NCI-H1694 (cell line): ENCODE data around the gene NUP98.

Experiments
- DNase-seq: peaks from one replicate; lab custom pipeline; 2025; lab: John Stamatoyannopoulos, UW

Gene NUP98

DNA sequence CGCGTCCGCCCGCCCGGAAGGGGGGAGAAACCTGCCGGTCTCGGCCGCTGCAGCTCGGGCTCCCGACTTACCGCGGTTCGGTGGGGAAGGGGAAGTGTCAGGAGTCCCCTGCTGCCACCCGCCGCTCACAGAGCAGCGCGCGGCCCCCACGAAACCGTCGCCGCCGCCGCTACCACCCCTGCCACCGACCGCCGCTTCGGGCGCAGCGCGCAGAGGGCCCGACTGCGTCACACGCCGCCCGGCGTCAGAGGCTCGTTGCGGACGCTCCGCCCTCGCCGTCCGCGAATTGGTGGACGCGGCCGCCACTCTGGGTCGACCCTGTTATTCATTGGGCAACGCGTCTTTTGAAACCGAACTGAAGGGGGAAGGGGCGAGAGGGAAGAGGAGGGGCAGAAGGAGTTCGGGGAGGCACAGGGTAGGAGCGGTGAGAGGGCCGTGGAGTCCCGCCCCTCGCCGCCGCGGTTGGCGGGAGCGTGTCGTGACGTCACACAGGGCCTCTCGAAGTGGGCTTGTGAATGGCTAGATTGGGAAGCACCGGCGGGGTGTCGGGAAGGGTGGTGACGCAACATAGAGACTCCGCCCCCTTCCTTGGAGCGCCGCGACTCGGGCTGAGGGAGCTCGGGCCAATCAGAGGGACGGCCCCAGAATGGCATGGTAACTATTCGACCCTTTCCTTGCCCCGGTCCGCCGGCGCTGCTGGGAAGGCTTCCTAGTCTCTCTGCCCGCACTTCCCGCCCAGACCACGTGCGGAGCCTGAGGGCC, at the start of gene NUP98:
TSS of gene NUP98 (minus strand) at position 226 of the 762 bp plus-strand sequence. CDS start 15,437 bp downstream, outside the sequence.
- peak; percentile 95 for DNase-seq

DNA sequence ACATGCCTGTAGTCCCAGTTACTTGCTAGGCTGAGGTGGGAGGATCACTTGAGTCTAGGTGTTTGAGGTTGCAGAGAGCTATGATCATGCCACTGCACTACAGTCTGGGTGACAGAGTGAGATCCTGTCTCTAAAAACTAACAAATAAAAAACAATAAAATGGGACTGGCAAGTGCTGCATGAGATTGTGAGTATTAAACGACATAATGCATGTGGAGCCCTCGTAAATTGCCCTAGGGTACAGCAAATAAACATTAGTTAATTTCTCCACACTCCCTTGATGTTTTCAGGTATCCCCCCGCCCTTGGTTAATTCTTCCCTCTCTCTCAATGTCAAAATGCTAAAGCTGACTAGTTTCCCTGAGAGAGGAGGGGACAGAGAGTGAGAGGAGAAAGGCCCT, 48.3 kb upstream of the NUP98 start:
- DNase-seq = no peak

DNA sequence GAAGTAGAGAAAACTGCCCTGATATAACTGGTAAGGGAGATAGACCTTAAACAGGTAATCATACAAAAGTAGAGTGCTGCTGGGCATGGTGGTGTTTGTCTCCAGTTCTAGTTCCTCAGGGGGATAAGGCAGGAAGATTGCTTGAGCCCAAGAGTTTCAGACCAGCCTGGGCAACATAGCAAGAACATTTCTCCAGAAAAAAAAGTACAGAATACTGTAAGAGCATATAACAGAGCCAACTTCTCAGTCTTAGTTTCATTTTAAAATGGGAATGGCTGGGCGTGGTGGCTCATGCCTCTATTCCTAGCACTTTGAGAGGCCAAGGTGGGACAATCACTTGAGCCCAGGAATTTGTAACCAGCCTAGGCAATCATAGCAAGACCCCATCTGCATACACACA, 47.9 kb upstream of the NUP98 start:
- no peak for DNase-seq

DNA sequence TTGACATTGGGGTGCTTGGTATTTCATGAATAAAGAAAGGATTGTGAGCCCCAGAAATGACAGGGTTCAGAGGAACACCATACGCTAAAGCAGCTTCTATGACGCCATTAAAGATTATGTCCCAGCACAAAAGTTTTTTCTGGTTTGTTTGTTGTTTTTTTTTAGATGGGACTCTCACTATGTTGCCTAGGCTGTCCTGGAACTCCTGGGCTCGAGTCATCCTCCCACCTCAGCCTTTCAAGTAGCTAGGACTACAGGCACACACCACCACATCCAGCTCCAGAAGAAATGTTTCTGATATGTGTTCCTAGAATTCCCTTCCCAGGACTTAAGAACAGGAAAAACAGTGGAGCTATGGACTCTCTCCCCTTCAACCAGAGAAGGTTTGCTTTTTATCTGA, 46.0 kb upstream of the NUP98 start:
- DNase-seq = no peak

DNA sequence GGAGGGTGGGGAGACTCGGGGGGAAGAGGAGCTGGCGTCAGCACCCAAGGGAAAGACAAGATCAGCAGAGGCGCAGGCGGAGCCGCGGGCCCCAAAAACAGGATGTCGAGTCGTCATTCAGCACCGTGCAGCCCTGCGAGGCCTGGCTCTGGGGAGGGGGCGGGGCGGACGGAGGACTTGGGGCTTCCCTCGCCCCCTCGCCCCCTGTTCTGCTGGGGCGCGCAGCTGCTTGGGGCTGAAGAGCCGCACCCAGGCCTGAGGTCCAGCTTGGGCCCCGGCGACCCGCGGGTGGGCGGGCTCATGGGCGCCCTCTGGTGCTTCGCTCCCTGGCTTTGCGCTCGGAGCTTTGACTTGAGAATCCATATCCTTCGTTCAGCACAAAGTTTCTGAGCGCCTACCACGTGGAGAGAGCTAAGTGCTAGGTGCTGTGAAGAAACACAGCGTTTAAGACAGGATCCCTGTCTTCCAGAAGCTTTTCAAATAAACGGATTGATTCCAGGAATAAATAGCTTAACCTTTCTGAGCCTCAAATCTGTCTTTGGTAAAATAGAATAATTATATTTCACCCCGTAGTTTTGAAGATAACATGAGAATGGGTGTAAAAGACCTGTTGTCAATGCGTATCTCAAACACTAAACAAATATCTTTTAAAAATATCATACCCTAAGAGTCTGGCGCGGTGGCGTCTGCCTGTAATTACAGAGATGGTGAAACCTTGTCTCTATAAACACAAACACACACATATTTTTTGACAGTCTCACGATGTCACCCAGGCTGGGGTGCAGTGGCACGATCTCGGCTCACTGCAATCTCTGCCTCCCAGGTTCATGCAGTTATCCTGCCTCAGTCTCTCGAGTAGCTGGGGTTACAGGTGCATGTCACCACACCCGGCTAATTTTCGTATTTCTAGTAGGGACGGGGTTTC, 44.3 kb upstream of the NUP98 start:
- DNase-seq = peak; percentile 42

DNA sequence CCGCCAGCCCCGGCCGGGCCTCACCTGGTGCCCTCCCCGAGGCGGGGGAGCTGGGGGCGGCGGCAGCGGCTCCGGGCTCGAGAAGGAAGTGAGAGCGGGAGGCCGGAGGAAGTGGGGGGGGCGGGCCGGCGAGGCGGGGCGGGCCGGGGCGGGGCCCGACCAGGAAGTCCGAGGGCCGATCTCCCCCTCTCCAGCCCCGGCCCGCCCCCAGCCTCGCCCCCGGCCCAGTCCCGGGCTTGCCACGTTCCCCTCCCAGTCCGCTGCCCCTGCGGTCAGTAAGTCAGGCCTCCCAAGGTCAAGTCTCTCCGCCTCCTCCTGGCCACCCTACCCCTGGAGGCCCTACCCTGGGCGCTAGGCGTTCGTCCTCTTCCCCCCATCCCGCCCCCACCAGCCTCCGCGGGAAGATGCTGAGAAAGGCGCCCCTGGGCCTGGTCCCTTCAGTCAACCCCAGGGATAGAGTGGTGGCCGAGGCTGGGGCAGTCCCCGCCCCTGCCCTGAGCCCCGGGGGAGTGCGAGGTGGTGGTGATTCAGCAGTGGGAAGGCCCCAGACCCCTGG, 43.6 kb upstream of the NUP98 start, which contains the start of gene RHOG:
TSS of gene RHOG (minus strand) at position 90 of the 556 bp plus-strand sequence. CDS start 12,821 bp downstream, outside the sequence.
- no peak for DNase-seq

DNA sequence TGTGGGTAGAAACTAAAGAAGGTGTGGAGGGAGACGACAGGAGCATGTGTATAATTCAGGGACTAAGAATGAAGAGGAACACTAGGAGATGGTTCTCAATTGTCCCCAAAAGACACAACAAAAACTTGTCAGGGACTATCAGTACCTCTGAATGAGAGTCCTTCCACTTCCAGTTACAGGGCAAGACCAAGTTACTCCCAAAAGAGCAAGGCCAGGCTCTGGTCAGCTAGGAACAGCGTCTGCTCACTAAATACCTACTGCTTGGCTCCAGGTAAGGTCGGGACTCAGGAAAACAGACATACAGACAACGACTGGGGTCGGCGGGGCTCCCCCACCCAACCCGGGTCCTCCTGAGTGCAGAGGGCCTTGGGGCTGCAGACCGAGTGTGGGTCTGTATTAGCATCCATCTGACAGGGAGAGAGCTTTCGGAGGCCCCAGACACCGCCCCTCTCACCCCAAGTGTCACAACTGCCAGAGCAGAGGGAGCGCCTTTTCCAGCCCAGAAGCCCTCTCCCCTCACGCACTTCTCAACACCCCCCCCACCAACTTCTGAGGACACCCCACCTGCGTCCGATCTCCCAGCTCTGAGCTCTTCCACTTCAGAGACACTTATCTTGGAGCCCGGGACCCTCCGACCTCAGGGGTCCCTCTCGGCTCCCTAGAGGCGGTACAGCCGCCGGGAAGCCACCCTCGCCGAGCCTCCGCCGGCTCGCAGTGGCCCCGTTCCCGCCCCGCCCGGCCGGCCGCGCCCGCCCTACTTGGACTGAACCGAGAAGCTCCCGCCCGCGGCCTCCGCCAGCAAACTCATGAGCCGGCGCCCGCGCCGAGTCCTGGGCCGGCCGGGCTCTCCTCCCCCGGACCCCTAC, 42.9 kb upstream of the NUP98 start:
- DNase-seq = no peak

DNA sequence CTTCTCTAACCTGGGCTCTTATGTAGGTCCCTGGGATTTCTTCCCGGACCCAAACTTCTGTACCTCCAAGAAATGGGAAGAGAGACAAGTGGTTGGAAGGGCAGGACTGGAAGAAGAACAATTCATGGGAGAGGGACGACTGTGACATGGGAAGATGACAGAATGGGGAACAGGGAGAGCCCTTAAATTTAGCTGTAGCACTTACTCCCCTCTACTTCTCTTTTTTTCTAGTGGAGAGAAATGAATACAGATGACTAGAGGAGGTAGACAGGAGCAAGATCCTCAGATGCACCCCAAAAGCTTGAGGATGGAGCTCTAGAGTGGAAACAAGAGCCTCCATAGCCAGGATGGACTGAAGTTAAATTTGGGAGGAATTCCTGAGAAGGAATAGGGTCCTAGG, 41.1 kb upstream of the NUP98 start:
- no peak for DNase-seq

DNA sequence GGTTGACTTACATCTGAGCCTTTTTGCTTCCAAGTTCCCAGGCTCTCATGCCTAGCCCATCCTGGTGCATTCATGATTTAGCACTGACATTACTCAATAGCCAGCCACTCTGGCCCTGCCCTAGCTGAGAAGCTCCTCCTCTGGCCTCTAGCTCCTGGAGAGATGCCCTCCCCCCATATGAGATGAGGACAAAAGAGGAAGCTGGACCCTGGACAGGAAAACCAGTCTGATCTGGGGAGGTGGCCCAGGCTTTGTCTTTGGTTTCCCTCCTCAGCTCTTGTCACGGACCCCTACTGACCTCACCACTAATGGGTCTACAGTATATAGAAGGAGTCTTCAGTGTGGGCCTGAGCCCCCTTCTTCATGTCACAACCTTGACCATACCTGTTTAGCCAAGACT, 40.4 kb upstream of the NUP98 start:
- DNase-seq = no peak

DNA sequence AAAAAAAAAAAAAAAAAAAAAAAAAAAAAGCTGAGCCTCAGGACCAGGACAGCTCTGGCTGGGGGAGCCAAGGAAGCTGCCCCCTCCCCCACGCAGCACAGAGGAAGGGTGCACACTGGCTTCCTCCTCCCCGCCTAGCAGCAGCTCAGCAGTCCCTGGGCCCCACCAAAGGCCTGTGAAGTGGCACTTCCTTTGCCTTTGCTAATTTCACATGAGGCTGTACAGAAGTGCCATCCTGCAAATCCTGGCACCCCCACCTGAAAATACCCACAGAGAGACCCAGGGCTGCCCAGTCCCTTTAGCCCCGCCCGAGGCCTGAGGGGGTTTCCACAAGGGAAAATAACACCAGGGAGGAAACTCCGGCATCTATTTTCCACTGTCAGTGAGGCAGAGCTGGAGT, 39.5 kb upstream of the NUP98 start:
- DNase-seq = no peak

DNA sequence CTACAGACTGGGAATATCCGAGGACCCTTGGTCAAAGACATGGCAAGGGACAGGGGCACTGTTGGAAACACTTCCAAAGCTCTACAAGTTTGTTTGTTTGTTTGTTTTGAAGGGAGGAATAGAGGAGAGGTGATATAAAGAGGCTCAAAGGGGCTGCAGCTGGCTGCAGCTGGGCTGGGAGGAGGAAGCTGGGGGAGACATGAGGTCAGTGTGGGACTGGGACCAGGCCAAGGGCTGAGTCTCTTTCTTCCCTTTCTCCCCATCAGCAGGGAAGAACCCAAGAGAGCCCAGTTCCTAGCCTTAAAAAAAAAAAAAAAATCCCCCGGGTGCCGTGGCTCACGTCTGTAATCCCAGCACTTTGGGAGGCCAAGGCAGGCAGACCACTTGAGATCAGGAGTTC, 38.4 kb upstream of the NUP98 start:
- DNase-seq = no peak

DNA sequence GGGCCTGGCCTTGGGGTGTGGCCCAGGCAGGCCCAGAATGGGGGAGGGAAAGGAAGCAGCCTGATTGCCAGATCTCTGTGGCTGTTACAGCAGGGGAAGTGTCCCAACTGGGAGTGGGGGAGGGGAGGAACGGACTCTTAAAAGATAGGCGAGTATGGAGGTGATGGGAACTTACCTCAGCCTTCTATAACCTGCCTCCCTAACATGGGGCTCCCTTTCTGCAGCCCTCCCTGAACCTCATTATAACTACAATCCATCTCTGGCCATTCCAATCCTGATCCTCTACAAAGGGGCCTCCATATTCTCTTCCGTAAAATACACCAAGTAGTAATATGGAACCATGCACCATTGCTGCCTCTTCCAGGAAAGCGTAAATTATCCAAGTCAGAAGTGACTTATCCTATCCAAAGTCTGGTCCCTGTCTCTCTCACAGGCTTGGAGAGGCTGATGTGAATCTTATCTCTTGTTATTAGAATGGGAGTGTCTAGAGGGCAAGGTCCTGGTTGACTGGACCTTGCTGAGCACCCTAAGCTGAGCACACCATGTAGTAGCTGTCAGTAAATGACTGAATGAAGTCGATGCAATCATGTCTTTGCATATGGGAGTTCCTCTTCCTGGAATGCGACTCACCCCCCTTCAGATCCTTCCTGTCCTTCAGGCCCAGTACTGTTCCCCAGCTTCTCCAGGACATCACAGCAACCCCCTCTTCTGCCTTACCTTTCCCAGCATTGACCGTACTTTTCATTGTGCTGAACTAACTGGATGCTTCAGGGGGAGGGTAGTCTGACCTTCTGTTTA, 37.5 kb upstream of the NUP98 start:
- DNase-seq = no peak

DNA sequence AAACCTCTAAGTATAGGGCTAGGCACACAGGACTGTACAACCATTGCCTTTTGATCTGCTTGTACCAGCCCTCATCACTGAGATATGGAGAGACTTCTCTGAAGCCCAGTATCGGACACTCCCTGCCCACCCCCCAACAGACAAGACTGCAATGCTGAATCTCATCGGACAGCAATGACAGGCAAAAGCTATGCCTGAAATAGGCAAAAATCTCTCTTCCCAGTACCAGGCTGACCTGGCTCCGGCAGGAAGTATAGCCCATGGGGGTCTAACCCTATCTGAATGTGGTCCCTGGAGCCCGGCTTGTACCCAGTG, 37.0 kb upstream of the NUP98 start:
- no peak for DNase-seq

DNA sequence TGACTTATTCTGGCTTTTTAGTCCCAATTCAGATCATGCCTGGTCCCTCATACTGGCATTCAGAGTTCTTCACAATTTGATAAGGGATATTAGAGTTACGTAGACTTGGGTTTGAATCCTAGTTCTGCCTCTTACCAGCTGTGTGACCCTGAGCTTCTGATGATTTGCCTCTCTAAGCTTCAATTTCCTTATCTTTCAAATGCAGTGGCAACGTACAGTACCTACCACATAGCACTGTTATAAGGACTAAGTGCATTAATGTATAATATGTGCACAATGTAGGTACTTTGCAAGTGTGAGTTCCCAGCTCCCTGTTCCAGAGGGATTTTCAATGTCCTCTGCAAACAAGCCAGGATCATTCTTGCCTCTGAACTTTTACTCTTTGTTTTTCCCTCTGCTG, 36.1 kb upstream of the NUP98 start:
- no peak for DNase-seq

DNA sequence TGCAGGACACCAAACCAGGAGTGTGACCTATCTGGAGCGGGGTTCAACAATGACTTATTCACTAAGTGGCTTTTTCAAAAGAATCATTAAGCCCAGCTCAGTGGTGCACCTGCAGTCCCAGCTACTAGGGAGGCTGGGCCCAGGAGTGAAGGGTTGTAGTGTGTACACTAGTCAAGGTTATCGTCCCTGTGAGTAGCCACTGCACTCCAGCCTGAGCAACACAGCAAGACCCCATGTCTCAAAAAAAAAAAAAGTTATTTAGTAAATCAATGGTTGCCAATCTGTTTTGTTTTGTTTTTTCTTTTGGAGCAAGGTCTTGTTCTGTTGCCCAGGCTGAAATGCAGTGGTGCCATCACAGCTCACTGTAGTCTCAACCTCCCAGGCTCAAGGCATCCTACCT, 35.5 kb upstream of the NUP98 start:
- no peak for DNase-seq

DNA sequence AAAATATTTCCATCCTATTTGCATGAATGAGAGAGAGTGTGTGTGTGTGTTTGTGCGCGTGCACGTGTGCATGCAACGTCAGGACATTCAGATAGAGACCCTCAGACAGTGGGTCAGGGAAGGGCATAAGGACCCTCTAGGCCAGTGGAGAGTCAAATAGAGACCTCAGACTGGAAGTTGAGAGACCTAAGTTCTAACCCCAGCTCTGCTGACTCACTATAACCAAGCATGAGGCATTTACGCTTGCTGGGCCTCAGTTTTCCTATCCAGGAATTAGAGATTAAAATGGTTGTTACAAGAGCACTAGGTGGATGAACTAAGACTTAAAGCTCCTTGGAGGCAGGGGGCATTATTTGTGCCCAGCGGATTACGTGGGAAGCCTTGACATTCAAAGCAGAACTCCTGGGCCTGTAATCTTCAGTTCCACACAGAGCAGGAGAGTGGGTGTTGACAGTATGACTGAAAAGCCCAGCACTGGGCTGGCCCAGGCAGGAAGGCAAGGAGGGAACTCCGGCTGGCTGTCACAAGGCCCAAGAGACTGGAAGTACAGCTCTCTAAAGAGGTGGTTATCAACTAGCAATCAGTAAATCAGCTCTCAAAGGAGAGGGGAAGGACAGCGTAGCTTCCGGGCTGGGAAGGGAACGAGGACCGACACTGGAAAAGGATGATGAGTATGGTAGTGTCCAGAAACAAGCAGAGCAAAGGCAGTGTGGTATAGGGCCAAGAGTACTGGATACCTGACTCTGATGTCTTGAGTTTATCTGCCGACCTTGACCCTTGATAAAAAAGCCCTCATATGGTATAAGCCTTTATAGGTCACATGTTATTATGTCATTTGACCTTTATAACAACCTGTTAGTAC, 34.3 kb upstream of the NUP98 start:
- DNase-seq = no peak

DNA sequence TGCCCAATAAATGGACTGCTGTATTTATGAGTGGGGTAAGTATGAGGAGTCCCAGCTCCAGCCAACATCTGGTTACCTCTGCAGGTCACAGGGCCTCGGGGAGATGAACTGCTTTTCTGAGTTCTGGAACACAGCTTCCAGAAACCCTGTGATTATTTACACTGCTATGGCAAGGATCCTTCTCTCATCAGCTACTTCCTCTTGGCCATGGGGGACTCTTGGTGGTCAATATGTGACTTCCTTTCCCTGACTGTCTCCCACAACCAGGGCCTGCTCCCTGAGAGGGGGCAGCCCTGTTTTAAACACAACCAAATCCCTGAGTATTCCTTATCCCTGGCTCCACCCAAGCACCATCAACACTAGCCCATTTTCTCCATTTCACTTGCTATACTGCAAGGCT, 33.4 kb upstream of the NUP98 start:
- no peak for DNase-seq

DNA sequence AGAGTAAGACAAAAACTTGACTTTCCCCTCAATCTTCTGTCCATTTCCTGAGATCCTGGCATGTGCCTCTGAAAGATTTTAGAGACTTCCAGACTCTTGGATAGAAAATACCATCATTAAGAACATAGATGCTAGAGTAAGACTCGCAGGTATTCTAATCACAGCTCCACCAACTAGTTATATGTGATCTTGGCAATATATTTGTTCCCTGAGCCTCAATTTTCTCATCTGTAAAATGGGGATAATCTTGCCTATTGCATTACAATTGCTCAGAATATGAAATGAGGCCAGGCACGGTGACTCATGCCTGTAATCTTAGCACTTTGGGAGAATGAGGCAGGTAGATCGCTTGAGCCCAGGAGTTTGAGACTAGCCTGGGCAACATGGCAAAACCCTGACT, 32.7 kb upstream of the NUP98 start:
- no peak for DNase-seq

DNA sequence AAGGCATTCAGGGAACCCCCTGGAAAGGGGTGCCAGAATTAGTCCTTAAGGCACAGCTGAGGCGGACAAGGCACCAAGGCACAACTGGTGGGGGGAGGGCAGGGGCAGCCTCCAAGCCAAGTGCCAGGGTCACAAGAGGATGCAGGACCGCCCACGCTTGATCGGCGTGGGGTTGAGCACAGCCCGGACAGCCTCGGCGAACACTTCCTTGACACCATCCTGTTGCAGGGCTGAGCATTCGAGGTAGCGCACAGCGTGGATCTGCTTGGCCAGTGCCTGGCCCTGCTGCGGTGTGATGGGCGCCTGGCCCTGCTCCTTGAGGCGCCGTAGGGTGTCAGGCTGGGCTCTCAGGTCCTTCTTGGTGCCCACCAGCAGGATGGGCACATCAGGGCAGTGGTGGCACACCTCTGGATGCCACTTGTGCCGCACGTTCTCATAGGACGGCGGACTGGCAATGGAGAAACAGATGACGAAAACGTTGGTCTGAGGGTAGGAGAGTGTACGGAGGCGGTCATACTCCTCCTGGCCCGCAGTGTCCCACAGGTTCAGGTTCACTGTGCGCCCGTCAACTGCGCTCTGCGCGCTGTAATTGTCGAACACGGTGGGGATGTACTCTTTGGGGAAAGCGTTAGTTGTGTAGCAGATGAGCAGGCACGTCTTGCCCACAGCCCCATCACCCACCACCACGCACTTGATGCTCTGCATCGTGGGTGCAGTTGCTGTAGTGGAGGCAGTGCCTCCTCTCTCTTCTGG, 30.3 kb upstream of the NUP98 start:
- no peak for DNase-seq
